Karpas-422 (cell line): Measurements from ENCODE around the gene TMA16. TPM values are rescaled to one million over a fixed set of nuclear protein-coding genes. Genes with fewer than 3 reads are reported as not detected.

ENCODE experiments used
- DNase-seq: peaks from one replicate; pipeline ENCODE4 v3.0.0-alpha.2; 2015
- H2AFZ ChIP-seq: fragments of 200-600 bp; sonication (generic); 2 replicates; pipeline ENCODE4 v1.6.1; 2014; ENCODE audit warnings: antibody characterized with exemption, low read length, mixed read lengths
- H3K27ac ChIP-seq: fragments of 200-600 bp; sonication (generic); 2 replicates; pipeline ENCODE4 v1.5.1; 2014; ENCODE audit warnings: mild to moderate bottlenecking, low read length, moderate library complexity
- H3K27me3 ChIP-seq: fragments of 200-600 bp; sonication (generic); 2 replicates; pipeline ENCODE4 v1.6.1; 2014; ENCODE audit warnings: low read length, mixed read lengths
- H3K36me3 ChIP-seq: fragments of 200-600 bp; sonication (generic); 2 replicates; pipeline ENCODE4 v1.6.1; 2014; ENCODE audit warnings: low read length, mixed read lengths; ENCODE audit not compliant: insufficient read depth
- H3K4me1 ChIP-seq: fragments of 200-600 bp; sonication (generic); 2 replicates; pipeline ENCODE4 v1.6.1; 2014; ENCODE audit warnings: mild to moderate bottlenecking, low read length, mixed read lengths
- H3K4me2 ChIP-seq: fragments of 200-600 bp; sonication (generic); 2 replicates; pipeline ENCODE4 v1.6.1; 2014; ENCODE audit warnings: low read length, low read depth, mild to moderate bottlenecking; ENCODE audit not compliant: poor library complexity, severe bottlenecking
- H3K4me3 ChIP-seq: fragments of 200-600 bp; sonication (generic); 2 replicates; pipeline ENCODE4 v1.5.1; 2014; ENCODE audit warnings: mild to moderate bottlenecking, antibody characterized with exemption, low read length, mixed read lengths
- H3K79me2 ChIP-seq: fragments of 200-600 bp; sonication (generic); 2 replicates; pipeline ENCODE4 v1.6.1; 2014; ENCODE audit warnings: mild to moderate bottlenecking, low read length, mixed read lengths
- H3K9ac ChIP-seq: fragments of 200-600 bp; sonication (generic); 2 replicates; pipeline ENCODE4 v1.6.0; 2014; ENCODE audit warnings: low read length
- H3K9me2 ChIP-seq: fragments of 200-600 bp; sonication (generic), shearing (Covaris generic); replicated peaks from 2 replicates; pipeline ENCODE4 v1.6.0; 2014; ENCODE audit warnings: mild to moderate bottlenecking, low read length, moderate library complexity; ENCODE audit not compliant: insufficient read depth
- H3K9me3 ChIP-seq: fragments of 300-700, 200-600 bp; sonication (generic); 2 replicates; pipeline ENCODE4 v1.6.1; 2014; ENCODE audit warnings: low read length, mixed read lengths
- H4K20me1 ChIP-seq: fragments of 200-600 bp; sonication (generic); 2 replicates; pipeline ENCODE4 v1.6.1; 2014; ENCODE audit warnings: mild to moderate bottlenecking, antibody characterized with exemption, low read length, low read depth; ENCODE audit not compliant: insufficient read depth
- total RNA-seq: library from RNA; depleted of rRNA; stranded (reverse); fragments of >200 nt; shearing (Covaris generic); gene quantifications from 2 replicates; pipeline ENCODE4 v1.2.3, GENCODE V29; 2014; ENCODE audit warnings: low replicate concordance

Gene TMA16
- total RNA-seq, 1 experiment from 2014 or later, result 86.0 TPM

DNA sequence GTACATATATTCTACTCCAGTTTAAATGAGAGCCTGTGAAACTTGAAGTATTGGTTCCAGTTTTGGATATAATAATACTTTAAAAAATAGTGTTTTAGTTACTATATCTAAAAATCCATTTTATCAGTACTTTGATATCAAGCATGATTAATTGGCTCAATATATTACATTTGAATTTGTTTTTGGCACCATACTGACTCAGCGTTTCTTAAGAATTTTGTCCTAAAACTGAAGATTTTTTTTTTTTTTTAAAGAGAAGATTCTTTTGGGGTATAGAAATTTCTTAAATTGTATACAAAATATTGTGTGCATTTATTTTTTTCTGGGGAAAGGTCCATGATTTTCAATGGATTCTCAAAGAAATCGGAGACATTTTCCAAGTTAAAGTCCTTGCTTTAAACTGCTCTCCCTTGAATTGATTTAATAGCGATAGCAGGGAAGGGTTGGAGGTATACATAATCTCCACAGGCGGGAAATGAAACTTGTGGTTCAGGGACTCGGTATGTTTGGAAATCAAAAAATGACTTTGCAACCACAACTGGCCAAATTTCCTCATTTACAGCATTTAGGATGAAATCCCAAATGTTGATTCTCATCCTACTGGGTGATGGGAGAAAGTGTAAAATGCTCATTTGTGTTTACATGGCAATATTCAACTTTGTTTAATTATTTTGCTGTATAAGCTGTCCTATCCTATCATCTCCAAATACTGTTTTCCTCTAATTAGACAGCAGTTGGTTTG lies 62.3 kb downstream of the TMA16 start:
- Histone ChIP-seq H3K27ac (no peak overlapping the region), H2AFZ (no peak overlapping the region), H3K4me1 (peaks cover 31% of the 10 kb centered on the region), H3K4me3 (no peak overlapping the region), H3K9ac (no peak overlapping the region), H3K9me2 (no peaks in the 10 kb centered on the region), H3K9me3 (no peaks in the 10 kb centered on the region), H4K20me1 (no peaks in the 10 kb centered on the region), H3K36me3 (no peaks in the 10 kb centered on the region), H3K4me2 (no peak overlapping the region), H3K79me2 (no peaks in the 10 kb centered on the region), H3K27me3 (no peaks in the 10 kb centered on the region)
- DNase-seq, result no peak

DNA sequence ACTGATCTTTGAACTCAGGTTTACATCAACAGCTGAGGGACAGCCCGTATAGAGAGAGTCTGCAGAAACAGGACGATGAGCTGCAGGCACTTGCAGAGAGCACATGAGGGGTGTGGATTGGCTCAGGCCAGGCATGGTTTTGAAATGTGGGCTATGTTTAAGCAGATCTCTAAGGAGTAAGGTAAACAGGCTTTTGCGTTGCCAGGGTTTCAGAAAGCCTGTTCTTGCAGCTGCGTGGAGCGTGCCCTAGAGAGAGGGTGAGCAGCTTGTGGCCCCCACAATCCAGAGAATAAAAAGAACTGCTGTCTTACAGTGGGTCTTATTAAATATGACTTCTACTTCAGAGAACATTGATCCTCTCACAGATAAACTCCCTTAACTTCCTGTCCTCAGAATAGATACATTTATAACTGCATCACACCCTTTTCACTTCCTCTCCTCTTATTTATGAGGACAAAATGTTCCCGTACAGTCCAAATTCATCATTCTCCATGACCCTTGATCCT lies 64.1 kb downstream of the TMA16 start:
- DNase-seq, result peak; percentile 77
- Histone ChIP-seq H3K4me2 (peak overlapping the region; percentile 50), H3K36me3 (no peaks in the 10 kb centered on the region), H2AFZ (peak overlapping the region; percentile 52), H3K79me2 (no peaks in the 10 kb centered on the region), H3K9ac (peak overlapping the region; percentile 20), H3K27ac (peak overlapping the region; percentile 60), H4K20me1 (no peaks in the 10 kb centered on the region), H3K27me3 (no peaks in the 10 kb centered on the region), H3K4me3 (peak overlapping the region; percentile 36; the same call in 1 of the 2 replicates), H3K9me2 (no peaks in the 10 kb centered on the region), H3K4me1 (peaks cover 31% of the 10 kb centered on the region), H3K9me3 (no peaks in the 10 kb centered on the region)

DNA sequence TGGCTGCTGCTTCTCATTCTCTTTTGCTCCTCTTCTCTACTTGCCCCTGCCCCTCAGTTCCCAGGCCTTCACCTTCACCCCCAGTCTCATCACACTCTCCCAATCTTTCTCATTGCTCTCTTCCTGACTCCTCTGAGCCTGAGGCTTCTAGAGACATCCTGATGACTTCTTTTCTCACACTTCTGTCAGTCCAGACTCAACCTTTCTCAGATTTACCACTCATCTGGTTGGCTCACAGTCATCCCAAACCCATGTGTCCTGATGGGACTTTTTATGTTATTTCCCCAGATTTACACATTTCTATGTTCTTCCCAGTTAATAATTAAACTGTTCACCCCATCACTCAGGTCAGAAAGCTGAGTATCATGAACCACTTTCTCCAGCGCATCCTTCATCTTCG lies 68.0 kb downstream of the TMA16 start:
- no peaks in the 10 kb centered on the region for H3K9me3 ChIP-seq

DNA sequence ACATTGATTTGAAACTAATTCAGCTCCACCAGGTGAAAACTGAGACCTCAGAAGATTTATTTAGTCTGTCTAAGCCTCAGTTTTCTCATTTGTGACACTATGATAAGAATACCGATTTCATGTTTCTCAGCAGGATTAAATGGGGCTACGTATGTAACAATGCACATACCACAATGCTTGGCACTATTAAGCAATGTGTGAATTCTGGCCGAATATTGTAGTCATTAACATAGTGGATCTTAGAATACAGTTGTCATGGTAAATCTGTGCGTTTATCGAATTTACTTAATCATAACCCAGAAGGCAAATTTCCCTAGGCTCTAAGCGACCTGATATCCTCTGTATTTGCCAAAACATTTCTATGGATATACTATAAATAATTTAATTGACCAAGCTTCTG lies 69.1 kb downstream of the TMA16 start:
- Histone ChIP-seq H4K20me1 (no peaks in the 10 kb centered on the region), H3K4me1 (peaks cover 24% of the 10 kb centered on the region), H3K4me3 (no peak overlapping the region), H3K27ac (no peak overlapping the region), H3K4me2 (no peak overlapping the region), H2AFZ (no peak overlapping the region), H3K9me2 (no peaks in the 10 kb centered on the region), H3K9ac (no peak overlapping the region), H3K27me3 (no peaks in the 10 kb centered on the region), H3K79me2 (no peaks in the 10 kb centered on the region), H3K9me3 (no peaks in the 10 kb centered on the region), H3K36me3 (no peaks in the 10 kb centered on the region)
- DNase-seq, result no peak

More for the DNA sequence above, 68.0 kb downstream of the TMA16 start:
- no peaks in the 10 kb centered on the region for H3K9me2 ChIP-seq
- H3K4me1 ChIP-seq, result peaks cover 35% of the 10 kb centered on the region
- H4K20me1 ChIP-seq, result no peaks in the 10 kb centered on the region
- H3K9ac ChIP-seq, result no peak overlapping the region
- no peak overlapping the region for H3K4me2 ChIP-seq
- H2AFZ ChIP-seq, result no peak overlapping the region
- DNase-seq, result no peak
- H3K27me3 ChIP-seq, result no peaks in the 10 kb centered on the region
- H3K79me2 ChIP-seq, result no peaks in the 10 kb centered on the region
- no peak overlapping the region for H3K4me3 ChIP-seq
- H3K27ac ChIP-seq, result no peak overlapping the region
- no peaks in the 10 kb centered on the region for H3K36me3 ChIP-seq

DNA sequence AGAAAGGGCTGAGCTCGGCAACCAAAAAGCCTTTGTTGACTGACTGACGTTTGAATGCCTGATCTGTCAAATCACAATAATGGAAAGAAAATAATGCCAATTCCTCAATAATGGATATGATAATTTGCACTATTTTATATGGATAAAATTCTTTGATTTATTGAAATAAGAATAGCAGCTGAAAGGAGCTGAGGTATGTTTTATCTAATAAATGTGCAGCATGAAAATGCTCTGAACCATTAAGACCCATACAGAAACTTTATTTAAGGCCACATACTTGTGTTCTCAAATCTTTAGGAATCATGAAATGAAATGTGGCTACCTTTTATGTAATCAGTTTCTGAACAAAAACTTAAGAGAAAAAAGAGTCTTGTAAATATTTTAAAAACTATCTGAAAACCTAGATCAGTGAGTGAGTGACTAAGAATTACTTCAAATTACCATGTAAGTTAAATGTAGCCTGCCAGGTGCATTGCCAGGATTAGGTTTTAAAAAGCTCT lies 69.8 kb downstream of the TMA16 start:
- Histone ChIP-seq H3K79me2 (no peaks in the 10 kb centered on the region), H2AFZ (no peak overlapping the region), H3K4me3 (no peak overlapping the region), H3K9me3 (no peaks in the 10 kb centered on the region), H3K36me3 (no peaks in the 10 kb centered on the region), H3K4me2 (no peak overlapping the region), H3K4me1 (peaks cover 17% of the 10 kb centered on the region), H3K27ac (no peak overlapping the region), H3K27me3 (no peaks in the 10 kb centered on the region), H3K9ac (no peak overlapping the region), H4K20me1 (no peaks in the 10 kb centered on the region), H3K9me2 (no peaks in the 10 kb centered on the region)
- no peak for DNase-seq

DNA sequence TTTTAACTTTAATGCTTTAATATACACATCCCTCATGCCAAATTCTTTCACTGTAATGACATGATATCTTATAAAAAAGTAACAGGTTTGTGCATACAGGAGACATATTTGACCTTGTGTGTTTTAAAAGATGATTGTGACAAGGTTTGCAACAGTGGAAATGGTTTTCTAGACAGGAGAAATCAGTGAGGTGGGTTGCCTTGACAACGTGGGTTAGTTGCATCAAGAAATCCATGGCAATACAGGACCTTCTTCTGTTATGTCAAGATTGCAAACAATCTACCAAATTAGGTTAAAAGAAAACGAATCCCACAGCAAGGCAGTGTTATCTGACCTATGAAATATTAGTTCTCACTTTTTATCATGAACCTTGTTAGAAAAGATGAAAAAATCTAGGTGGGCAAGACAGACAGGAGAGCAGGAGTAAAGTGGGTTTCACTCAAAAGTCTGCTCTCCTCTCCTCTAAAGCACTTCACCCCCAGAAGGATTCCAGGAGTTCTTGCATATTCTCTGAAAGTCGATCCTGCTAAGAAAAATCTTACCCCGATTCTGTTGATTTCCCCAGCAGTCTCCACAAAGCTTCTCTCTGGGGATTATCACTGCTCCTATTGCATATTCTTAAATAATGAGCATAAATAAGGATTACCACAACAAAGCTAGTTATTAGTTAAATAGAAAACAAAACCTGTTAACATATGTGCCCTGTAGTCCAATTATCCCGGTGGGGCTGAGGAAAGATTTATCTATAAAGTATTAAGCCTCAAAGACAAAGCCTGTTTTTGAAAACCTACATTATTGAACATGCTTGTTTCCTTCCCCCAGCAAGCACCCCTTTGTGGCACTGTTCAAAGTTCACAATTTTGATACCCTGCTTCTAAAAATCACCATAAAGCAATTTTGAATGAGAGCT lies 71.0 kb downstream of the TMA16 start:
- Histone ChIP-seq H3K79me2 (no peaks in the 10 kb centered on the region), H3K27ac (no peak overlapping the region), H3K4me3 (no peak overlapping the region), H3K4me2 (no peak overlapping the region), H4K20me1 (no peaks in the 10 kb centered on the region), H3K27me3 (no peaks in the 10 kb centered on the region), H3K4me1 (peaks cover 13% of the 10 kb centered on the region), H3K9ac (no peak overlapping the region), H3K9me2 (no peaks in the 10 kb centered on the region), H3K9me3 (no peaks in the 10 kb centered on the region), H3K36me3 (no peaks in the 10 kb centered on the region), H2AFZ (no peak overlapping the region)
- DNase-seq, result no peak

DNA sequence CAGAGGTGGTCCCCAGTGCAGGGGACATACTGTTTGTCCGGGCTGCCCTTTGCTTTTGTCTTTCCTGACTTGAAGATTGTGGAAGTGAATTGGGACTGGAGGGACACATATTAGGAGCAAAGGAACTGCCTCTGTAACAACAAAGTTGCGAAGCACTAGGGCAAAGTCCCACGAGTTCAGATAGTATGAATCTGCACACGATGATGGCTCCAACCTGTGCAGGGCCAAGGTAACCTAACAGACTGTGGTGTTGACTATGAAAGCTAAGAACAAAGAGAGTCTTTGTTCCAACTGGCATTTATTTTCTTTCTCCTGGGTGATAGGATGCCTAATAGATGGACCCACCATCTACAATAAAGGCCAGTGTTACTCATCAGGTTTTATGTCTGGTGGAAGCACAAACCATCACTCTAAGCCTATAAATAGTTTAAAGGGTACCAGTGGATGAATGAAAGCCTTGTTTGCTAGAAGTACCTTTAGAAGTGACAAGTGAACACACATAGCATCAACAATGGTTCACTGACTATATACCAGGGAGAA lies 71.8 kb downstream of the TMA16 start:
- Histone ChIP-seq H3K36me3 (no peaks in the 10 kb centered on the region), H3K9me3 (no peaks in the 10 kb centered on the region), H3K4me3 (no peak overlapping the region), H3K27me3 (no peaks in the 10 kb centered on the region), H4K20me1 (no peaks in the 10 kb centered on the region), H3K79me2 (no peaks in the 10 kb centered on the region), H2AFZ (no peak overlapping the region), H3K4me1 (peaks cover 13% of the 10 kb centered on the region), H3K4me2 (no peak overlapping the region), H3K27ac (no peak overlapping the region), H3K9ac (no peak overlapping the region), H3K9me2 (no peaks in the 10 kb centered on the region)
- no peak for DNase-seq

DNA sequence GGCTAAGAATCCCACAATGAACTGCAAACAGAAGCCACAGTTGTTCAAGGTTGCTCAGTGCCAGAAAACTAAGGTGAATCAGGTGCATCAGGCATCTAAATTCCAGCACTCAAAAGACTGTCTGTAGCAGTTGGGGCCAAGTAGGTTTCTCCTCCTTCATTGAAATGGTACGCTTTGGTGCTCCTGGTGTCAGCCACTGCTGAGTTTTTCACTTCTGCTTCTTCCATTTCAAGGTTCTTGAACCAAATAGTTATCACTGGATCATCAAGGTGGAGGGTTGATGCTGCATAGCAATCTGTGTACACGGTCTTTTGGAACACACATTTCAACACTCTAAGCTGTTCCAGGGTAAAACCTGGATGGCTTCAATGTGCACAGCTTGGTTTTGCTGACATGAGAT lies 74.4 kb downstream of the TMA16 start:
- no peaks in the 10 kb centered on the region for H3K36me3 ChIP-seq
- no peaks in the 10 kb centered on the region for H3K9me3 ChIP-seq
- H4K20me1 ChIP-seq, result no peaks in the 10 kb centered on the region
- H2AFZ ChIP-seq, result no peak overlapping the region
- no peak overlapping the region for H3K9ac ChIP-seq
- no peak overlapping the region for H3K27ac ChIP-seq
- H3K4me2 ChIP-seq, result no peak overlapping the region
- DNase-seq, result no peak
- no peaks in the 10 kb centered on the region for H3K79me2 ChIP-seq
- no peaks in the 10 kb centered on the region for H3K9me2 ChIP-seq
- peaks cover 13% of the 10 kb centered on the region for H3K4me1 ChIP-seq
- no peaks in the 10 kb centered on the region for H3K27me3 ChIP-seq
- no peak overlapping the region for H3K4me3 ChIP-seq
